Pons (tissue), 1 donor: ENCODE data around the gene GRIN1.

Experiments
- DNase-seq: peaks from one replicate; pipeline ENCODE4 v3.0.0-alpha.2; 2016; ENCODE audit warnings: low spot score

Gene GRIN1

GRCh38 chr9:137164370-137165249 is 25.7 kb downstream of the GRIN1 start:
- no peak for DNase-seq

- no peak for DNase-seq
Observed at GRCh38 chr9:137165250-137165836, 26.4 kb downstream of the GRIN1 start.

DNA sequence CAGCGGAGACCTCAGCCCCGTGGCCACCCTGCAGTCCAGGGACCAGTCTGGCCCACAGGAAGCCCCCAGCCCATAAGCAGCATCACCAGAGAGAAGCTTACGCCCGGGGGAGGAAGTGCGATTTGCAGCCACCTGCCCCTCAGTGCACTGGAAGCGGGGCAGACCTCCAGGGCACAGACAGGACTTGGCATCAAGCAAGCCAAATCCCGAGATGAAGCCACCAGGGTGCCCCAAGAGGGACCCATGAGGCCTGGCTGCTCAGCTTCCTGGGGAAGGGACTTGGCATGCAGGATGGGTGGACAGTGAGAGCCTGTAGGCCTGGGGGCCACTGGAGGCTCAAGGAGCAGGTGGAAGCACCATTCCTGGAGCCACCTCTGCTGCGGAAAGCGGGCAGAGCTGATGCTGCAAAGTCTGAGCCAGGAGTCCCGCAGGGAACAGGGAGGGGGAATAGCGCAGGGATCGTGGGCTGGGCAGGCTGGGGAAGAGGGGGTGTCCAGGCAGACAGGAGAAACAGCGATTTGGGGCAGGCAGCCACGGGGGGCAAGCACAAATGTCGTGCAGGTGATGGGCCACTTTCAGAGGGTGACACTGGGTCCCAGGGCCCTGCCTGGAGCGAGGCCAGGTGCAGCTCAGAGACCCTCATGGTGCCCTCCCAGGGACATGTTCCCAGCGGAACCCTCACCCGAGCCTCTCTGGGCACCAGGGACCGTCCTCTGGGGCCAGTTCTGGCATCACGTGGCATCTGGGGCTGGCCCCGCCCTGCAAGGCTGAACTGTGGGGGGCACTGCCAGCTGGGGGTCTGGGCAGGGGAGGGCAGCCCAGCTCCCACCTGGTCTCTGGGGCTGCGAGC is 27.7 kb downstream of the GRIN1 start:
- no peak for DNase-seq

DNA sequence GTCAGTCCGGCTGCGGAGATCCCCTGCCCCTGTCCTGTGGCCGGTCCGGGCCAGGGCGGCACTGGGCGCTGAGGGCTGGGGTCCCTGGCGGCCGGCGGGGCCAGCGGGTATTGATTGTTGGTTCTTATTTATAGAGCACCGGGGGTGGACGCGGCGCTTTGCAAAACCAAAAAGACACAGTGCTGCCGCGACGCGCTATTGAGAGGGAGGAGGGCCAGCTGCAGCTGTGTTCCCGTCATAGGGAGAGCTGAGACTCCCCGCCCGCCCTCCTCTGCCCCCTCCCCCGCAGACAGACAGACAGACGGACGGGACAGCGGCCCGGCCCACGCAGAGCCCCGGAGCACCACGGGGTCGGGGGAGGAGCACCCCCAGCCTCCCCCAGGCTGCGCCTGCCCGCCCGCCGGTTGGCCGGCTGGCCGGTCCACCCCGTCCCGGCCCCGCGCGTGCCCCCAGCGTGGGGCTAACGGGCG is 28.4 kb downstream of the GRIN1 start:
- no peak for DNase-seq

- no peak for DNase-seq
Observed at GRCh38 chr9:137167747-137168572, 29.0 kb downstream of the GRIN1 start.

GRCh38 chr9:137168573-137168903 is 29.6 kb downstream of the GRIN1 start:
- DNase-seq: no peak

- no peak for DNase-seq
Observed at GRCh38 chr9:137168904-137169856, 30.2 kb downstream of the GRIN1 start.

GRCh38 chr9:137169896-137170358 is 31.0 kb downstream of the GRIN1 start, which contains the start of gene LRRC26:
Gene LRRC26, minus strand, starts transcription at chr9:137170051. Its CDS starts 108 bp downstream, at chr9:137169943.
- DNase-seq: no peak

- no peak for DNase-seq
Observed at GRCh38 chr9:137170486-137171148, 31.7 kb downstream of the GRIN1 start.

GRCh38 chr9:137171149-137171900 is 32.4 kb downstream of the GRIN1 start:
- no peak for DNase-seq

DNA sequence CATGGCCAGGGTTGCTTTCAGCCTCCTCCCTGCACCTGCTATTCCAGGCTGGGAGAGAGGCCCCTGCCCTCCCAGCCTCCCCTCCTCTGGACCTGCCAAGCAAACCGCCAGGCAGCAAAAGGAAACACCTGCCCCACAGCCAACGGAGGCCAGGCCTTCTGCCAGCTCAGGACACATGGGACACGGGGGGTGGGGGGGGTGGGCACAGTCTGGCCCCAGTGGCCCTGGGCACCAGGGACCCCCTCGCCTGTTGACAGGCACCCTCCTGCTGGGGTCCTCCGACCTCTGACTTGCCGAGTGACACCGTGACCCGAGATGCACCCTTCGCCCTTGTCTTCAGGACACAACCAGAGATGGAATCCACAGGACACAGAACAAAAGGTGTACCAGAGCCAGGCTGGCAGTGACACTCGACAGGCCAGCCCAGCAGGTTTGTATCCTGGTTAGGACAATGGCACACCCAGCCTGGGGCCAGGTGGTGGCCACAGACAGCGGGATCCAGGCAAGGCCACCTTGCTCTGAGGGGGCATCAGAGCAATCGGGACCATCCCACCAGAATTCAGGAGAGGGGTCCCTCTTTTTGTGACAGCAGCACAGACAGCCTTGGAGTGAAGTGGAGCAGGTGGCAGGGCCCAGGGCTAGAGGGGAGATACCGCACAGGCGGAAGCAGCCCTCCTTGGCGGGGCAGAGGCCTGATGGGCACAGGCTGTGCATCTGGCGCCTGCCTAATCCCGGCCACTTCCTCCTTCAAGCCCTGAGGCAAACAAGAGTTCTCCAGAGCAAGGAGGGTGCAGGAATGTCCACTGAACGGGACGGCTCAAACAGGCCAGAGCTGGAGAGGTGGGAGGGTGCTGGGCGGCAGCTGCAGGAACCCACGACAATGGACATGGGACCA is 34.2 kb downstream of the GRIN1 start:
- DNase-seq: no peak

GRCh38 chr9:137173796-137174664 is 35.1 kb downstream of the GRIN1 start:
- no peak for DNase-seq

DNA sequence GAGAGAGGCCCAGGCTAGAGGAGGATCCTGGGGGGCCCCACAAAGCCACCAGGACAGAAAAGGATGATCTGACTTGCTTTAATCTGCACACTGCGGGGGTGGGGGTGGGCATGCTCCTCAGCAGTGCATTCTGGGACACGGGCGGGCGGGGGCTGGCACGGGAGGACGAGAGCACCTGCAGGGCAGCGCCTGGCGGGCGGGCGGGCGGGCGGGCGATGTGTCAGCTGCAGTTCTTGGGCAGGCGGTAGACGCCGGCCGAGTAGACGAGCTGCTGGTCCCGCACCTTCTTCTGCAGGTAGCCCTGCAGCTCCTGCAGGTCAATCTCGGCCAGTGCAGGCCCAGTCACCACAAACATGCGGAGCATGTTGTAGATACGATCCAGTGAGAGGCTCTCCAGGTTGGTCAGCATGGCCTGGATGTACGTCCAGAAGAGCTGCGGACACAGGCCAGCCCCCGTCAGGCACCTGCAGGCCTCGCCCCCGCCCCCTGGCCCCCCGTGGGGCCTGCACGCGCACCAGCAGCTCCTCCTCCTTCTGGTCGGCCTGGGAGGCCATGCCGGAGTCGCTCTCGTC is 35.9 kb downstream of the GRIN1 start:
- no peak for DNase-seq

GRCh38 chr9:137175345-137175961 is 36.5 kb downstream of the GRIN1 start:
- DNase-seq: no peak

GRCh38 chr9:137176302-137177182 is 37.6 kb downstream of the GRIN1 start:
- no peak for DNase-seq
